OCI-LY3 (cell line): ENCODE results near the gene GAK.

Experiments
- H2AFZ ChIP-seq: fragments of 200-600, 300-600 bp; shearing (Covaris generic); 2 replicates; pipeline ENCODE4 v1.6.0; 2014; ENCODE audit warnings: antibody characterized with exemption, low read depth, low read length
- H3K27ac ChIP-seq: fragments of 200-600, 300-600 bp; sonication (generic); 2 replicates; pipeline ENCODE4 v1.5.1; 2014; ENCODE audit warnings: mild to moderate bottlenecking, low read length, moderate library complexity, mixed read lengths
- H3K27me3 ChIP-seq: fragments of 200-600, 300-600 bp; sonication (generic); 2 replicates; pipeline ENCODE4 v1.6.1; 2014; ENCODE audit warnings: low read depth, low read length, mixed read lengths
- H3K36me3 ChIP-seq: fragments of 200-600, 300-600 bp; sonication (generic); replicated peaks from 2 replicates; pipeline ENCODE3; 2014; ENCODE audit warnings: low read depth, low read length, mixed read lengths
- H3K4me1 ChIP-seq: fragments of 300-600, 200-600 bp; sonication (generic); 2 replicates; pipeline ENCODE4 v1.6.1; 2014; ENCODE audit warnings: low read length, mixed read lengths
- H3K4me2 ChIP-seq: fragments of 200-600, 300-600 bp; sonication (generic); 2 replicates; pipeline ENCODE4 v1.6.1; 2014; ENCODE audit warnings: low read length, mixed read lengths
- H3K4me3 ChIP-seq: fragments of 300-600, 200-600 bp; sonication (generic); 2 replicates; pipeline ENCODE4 v1.5.1; 2014; ENCODE audit warnings: antibody characterized with exemption, mild to moderate bottlenecking, low read length, moderate library complexity
- H3K79me2 ChIP-seq: fragments of 300-600, 200-600 bp; shearing (Covaris generic); 2 replicates; pipeline ENCODE4 v1.6.1; 2014; ENCODE audit warnings: mild to moderate bottlenecking, low read length, mixed read lengths
- H3K9ac ChIP-seq: fragments of 300-600, 200-600 bp; shearing (Covaris generic); 2 replicates; pipeline ENCODE4 v1.6.0; 2014; ENCODE audit warnings: mild to moderate bottlenecking, low read length, moderate library complexity
- H3K9me3 ChIP-seq: fragments of 200-600, 300-600 bp; shearing (Covaris generic); 2 replicates; pipeline ENCODE4 v1.6.1; 2014; ENCODE audit warnings: low read length, mixed read lengths; ENCODE audit not compliant: insufficient read depth
- H4K20me1 ChIP-seq: fragments of 200-600, 300-600 bp; sonication (generic); 2 replicates; pipeline ENCODE4 v1.6.1; 2016; ENCODE audit warnings: low read length, mixed read lengths; ENCODE audit not compliant: insufficient read depth
- EZH2phosphoT487 ChIP-seq: fragments of 200-600 bp; shearing (Covaris generic); IDR thresholded peaks from 2 replicates; pipeline ENCODE4 v1.6.1; 2018; ENCODE audit warnings: antibody characterized with exemption, mixed run types, low read depth
- TF ChIP-seq, protein P1 (sequence below): fragments of 200-600, 300-600 bp; sonication (generic); IDR thresholded peaks from 2 replicates; pipeline ENCODE4 v1.5.1; 2014; ENCODE audit warnings: antibody characterized with exemption, low read length, low read depth

The GAK gene

DNA sequence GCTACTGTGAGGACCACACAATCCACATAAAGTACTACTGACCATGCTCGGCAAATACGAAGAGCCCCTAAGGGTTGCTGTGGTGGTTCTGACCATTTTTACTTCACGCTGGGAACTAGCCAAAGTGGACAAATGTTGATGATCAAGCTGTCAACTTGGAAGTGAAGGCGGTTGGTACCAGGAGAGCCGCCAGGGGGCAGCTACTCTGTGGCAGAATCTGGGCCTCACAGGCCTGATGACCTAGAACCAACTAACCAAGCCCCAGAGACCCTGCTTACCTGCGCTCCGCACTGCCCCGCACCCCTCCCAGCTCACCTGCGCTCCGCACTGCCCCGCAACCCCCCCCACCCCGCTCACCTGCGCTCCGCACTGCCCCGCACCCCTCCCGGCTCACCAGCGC, 5.6 kb downstream of the GAK start:
- 0 out of 2 replicates have a peak, but pooled peaks cover 4% of the 10 kb centered on the region for H3K9me3 ChIP-seq
- peaks cover 79% of the 10 kb centered on the region for H3K79me2 ChIP-seq
- no peak overlapping the region for H3K27ac ChIP-seq
- peaks cover 30% of the 10 kb centered on the region for H3K4me1 ChIP-seq
- H2AFZ ChIP-seq: no peak overlapping the region
- no peak overlapping the region for H3K9ac ChIP-seq
- no peak overlapping the region for H3K4me3 ChIP-seq
- no peak overlapping the region for H3K4me2 ChIP-seq
- TF ChIP-seq EZH2phosphoT487: no peak
- TF ChIP-seq, protein P1, sequence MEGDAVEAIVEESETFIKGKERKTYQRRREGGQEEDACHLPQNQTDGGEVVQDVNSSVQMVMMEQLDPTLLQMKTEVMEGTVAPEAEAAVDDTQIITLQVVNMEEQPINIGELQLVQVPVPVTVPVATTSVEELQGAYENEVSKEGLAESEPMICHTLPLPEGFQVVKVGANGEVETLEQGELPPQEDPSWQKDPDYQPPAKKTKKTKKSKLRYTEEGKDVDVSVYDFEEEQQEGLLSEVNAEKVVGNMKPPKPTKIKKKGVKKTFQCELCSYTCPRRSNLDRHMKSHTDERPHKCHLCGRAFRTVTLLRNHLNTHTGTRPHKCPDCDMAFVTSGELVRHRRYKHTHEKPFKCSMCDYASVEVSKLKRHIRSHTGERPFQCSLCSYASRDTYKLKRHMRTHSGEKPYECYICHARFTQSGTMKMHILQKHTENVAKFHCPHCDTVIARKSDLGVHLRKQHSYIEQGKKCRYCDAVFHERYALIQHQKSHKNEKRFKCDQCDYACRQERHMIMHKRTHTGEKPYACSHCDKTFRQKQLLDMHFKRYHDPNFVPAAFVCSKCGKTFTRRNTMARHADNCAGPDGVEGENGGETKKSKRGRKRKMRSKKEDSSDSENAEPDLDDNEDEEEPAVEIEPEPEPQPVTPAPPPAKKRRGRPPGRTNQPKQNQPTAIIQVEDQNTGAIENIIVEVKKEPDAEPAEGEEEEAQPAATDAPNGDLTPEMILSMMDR: no peak
- H4K20me1 ChIP-seq: peaks cover 60% of the 10 kb centered on the region
- H3K36me3 ChIP-seq: peaks cover 13% of the 10 kb centered on the region
- H3K27me3 ChIP-seq: no peaks in the 10 kb centered on the region

DNA sequence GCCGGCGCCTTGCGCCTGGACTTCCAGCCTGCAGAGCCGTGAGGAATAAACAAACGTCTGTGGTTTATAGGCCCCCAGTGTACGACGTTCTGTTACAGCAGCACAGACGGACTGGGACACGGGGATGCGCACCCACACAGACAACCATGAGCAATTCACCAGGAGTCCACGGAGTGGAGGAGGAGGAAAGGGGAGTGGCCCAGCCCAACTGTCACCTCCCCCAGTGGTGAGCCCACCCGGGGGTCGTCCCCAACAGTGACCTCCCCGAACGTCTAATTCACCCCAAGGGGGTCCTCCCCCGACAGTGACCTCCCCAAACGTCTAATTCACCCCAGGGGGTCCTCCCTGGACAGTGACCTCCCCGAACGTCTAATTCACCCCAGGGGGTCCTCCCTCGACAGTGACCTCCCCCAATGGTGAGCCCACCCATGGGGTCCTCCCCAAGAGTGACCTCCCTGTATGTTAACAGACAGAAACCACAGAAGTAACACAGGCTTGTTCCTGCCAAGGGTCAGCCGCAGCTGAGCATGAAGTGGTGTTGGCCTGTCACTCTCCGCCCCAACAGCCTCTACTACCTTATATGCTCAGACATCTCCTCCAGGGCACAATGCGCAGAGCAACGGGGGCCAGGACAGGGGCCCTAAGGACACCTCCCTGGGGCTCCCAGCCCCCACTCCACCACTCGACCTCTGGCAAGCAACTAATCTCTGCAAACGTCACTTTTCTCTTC, 6.2 kb downstream of the GAK start:
- H3K4me3 ChIP-seq: no peak overlapping the region
- H2AFZ ChIP-seq: no peak overlapping the region
- 0 out of 2 replicates have a peak, but pooled peaks cover 7% of the 10 kb centered on the region for H3K9me3 ChIP-seq
- H3K79me2 ChIP-seq: peaks cover 79% of the 10 kb centered on the region
- H3K36me3 ChIP-seq: peaks cover 17% of the 10 kb centered on the region
- no peak overlapping the region for H3K27ac ChIP-seq
- TF ChIP-seq, protein P1: no peak
- no peak for TF ChIP-seq EZH2phosphoT487
- H3K27me3 ChIP-seq: no peaks in the 10 kb centered on the region
- peaks cover 31% of the 10 kb centered on the region for H3K4me1 ChIP-seq
- H3K4me2 ChIP-seq: no peak overlapping the region
- H4K20me1 ChIP-seq: peaks cover 64% of the 10 kb centered on the region
- no peak overlapping the region for H3K9ac ChIP-seq

DNA sequence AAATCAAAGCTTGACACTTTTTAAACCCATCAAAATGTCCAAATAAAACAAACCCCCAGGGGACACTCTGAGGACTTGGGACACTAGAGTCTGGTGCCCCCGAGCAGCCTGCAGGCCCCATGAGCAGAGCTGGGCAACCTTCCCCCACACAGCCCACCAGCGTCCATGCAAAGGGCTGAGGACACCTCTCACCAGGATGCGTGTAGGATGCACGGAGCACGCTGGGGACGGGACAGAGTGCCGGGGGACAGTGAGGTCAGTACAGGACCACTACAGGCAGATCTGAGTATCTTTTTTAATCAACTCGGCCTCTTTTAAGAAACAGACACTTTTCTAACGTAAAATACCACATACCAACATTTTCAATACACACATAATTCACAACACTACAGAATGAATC, 6.9 kb downstream of the GAK start:
- Histone ChIP-seq H3K79me2 (peaks cover 74% of the 10 kb centered on the region), H3K27ac (no peak overlapping the region), H3K9me3 (0 out of 2 replicates have a peak, but pooled peaks cover 7% of the 10 kb centered on the region), H3K36me3 (peaks cover 17% of the 10 kb centered on the region), H4K20me1 (peaks cover 56% of the 10 kb centered on the region), H3K27me3 (no peaks in the 10 kb centered on the region), H3K4me2 (no peak overlapping the region), H3K4me1 (peaks cover 23% of the 10 kb centered on the region), H2AFZ (no peak overlapping the region), H3K4me3 (no peak overlapping the region), H3K9ac (no peak overlapping the region)
- no peak for TF ChIP-seq EZH2phosphoT487
- TF ChIP-seq, protein P1: no peak

DNA sequence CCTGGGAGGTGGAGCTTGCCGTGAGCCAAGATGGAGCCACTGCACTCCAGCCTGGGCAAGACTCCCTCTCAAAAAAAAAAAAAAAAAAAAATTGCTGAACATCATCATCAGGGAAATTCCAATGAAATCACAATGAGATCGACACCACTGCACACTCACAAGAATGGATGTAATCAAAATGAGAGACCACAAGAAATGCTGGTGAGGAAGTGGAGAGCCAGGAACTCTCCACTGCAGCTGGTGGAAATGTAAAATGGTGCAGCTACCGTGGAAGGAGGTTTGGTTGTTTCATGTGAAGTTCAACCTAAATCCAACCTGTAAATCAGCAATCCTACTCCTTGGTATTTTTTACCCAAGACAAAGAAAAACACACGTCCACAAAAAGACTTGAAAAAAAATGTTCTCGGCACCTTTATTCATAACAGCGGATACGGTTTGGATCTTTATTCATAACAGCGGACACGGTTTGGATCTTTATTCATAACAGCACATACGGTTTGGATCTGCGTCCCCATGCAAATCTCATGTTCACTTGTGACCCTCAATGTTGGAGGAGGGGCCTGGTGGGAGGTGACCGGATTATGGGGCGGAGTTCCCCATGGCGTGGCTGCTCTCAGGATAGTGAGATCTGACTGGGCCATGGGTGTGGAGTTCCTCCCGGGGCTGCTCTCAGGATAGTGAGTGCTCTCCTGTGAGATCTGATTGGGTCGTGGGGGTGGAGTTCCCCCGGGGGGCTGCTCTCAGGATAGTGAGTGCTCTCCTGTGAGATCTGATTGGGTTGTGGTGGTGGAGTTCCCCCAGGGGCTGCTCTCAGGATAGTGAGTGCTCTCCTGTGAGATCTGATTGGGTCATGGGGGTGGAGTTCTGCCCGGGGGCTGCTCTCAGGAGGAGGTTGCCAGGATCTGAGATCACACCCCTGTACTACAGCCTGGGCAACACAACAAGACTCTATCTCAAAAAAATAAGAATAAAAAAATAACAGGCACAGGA, 7.7 kb downstream of the GAK start:
- Histone ChIP-seq H3K27me3 (no peaks in the 10 kb centered on the region), H3K27ac (no peak overlapping the region), H4K20me1 (peaks cover 48% of the 10 kb centered on the region), H3K9me3 (0 out of 2 replicates have a peak, but pooled peaks cover 7% of the 10 kb centered on the region), H3K4me3 (no peak overlapping the region), H2AFZ (no peak overlapping the region), H3K4me1 (peaks cover 22% of the 10 kb centered on the region), H3K9ac (no peak overlapping the region), H3K36me3 (peaks cover 17% of the 10 kb centered on the region), H3K4me2 (peak overlapping the region; percentile 38), H3K79me2 (peaks cover 74% of the 10 kb centered on the region)
- TF ChIP-seq EZH2phosphoT487: no peak
- TF ChIP-seq, protein P1: no peak
